Kidney epithelial cell (primary cell): ENCODE results near the gene MAGI1. TPM values are rescaled to one million over a fixed set of nuclear protein-coding genes. Genes with fewer than 3 reads are reported as not detected.

Experiments
- DNase-seq: peaks from one replicate; pipeline ENCODE4 v3.0.0-alpha.2; 2010; ENCODE audit warnings: low read depth
- H3K27me3 ChIP-seq: 2 replicates; pipeline ENCODE4 v1.6.0; 2011; ENCODE audit warnings: low read length; ENCODE audit not compliant: control insufficient read depth, insufficient read depth
- H3K36me3 ChIP-seq: 2 replicates; pipeline ENCODE4 v1.5.1; 2011; ENCODE audit warnings: low read length; ENCODE audit not compliant: control insufficient read depth, insufficient read depth
- H3K4me3 ChIP-seq: 2 replicates; pipeline ENCODE4 v1.5.1; 2011; ENCODE audit warnings: low read depth, mild to moderate bottlenecking, control low read depth, low read length
- total RNA-seq: library from RNA; depleted of rRNA; stranded (reverse); fragments of >200 nt; gene quantifications from 2 replicates; pipeline ENCODE4 v1.2.3, GENCODE V29; 2015
- TF ChIP-seq, protein P1 (sequence below): IDR thresholded peaks from 2 replicates; pipeline ENCODE4 v1.5.1; 2011; ENCODE audit warnings: mild to moderate bottlenecking, moderate library complexity, low read length, control low read depth, inconsistent platforms; ENCODE audit not compliant: insufficient read depth, poor library complexity, severe bottlenecking

The MAGI1 gene
- total RNA-seq, 1 donor from 2014 or later, result 15.8 TPM

DNA sequence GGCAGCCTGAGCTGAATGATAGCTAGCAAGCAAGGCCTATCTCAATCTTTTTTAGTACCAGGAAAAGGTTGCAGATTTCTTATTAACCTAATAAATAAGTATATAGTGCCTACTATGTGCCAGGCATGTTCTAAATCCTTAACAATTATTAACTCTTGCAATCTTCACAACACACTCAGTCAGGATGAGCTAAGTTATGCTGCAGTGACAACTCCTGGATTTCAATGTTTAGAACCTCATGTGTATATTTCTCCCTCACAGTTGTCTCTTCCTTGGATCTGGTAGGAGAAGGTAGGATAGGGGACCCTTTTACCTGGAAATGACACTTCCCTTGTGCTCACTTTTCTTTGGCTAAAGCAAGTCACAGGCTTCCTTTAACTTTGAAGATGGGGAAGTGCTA, 39.3 kb upstream of the MAGI1 start:
- Histone ChIP-seq H3K27me3 (no peaks in the 10 kb centered on the region), H3K4me3 (no peak overlapping the region), H3K36me3 (no peaks in the 10 kb centered on the region)
- TF ChIP-seq, protein P1, sequence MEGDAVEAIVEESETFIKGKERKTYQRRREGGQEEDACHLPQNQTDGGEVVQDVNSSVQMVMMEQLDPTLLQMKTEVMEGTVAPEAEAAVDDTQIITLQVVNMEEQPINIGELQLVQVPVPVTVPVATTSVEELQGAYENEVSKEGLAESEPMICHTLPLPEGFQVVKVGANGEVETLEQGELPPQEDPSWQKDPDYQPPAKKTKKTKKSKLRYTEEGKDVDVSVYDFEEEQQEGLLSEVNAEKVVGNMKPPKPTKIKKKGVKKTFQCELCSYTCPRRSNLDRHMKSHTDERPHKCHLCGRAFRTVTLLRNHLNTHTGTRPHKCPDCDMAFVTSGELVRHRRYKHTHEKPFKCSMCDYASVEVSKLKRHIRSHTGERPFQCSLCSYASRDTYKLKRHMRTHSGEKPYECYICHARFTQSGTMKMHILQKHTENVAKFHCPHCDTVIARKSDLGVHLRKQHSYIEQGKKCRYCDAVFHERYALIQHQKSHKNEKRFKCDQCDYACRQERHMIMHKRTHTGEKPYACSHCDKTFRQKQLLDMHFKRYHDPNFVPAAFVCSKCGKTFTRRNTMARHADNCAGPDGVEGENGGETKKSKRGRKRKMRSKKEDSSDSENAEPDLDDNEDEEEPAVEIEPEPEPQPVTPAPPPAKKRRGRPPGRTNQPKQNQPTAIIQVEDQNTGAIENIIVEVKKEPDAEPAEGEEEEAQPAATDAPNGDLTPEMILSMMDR, result no peak
- no peak for DNase-seq

DNA sequence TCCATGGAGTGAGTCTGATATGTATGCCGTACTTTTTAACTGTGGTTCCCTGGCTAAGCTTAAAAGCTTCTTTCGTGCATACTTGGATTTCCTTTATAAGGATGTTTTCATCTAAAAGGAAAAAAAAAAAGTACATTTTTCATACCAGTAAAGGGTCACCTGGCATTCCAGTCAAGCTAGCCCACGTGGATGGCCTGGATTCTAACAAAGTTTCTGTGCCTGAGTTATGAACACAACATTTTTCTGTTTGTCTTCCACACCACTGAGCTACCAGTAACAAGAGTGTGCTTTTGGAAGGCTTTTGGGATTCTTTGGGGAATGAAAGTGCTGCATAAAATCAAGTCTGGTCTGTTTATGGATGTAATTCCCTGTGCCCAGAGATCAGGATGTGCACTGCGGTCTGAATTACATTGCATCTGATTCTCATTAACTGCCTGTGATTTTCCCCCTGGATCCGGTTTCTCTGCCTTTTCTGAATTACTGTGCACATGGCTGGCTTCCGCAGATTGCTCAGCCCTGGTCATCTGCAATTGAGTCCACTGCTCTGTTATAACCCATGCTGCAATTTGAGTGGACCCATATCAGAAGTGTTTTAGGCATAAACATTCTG, 38.2 kb upstream of the MAGI1 start:
- TF ChIP-seq, protein P1, result no peak
- Histone ChIP-seq H3K27me3 (no peaks in the 10 kb centered on the region), H3K36me3 (no peaks in the 10 kb centered on the region), H3K4me3 (no peak overlapping the region)
- no peak for DNase-seq

DNA sequence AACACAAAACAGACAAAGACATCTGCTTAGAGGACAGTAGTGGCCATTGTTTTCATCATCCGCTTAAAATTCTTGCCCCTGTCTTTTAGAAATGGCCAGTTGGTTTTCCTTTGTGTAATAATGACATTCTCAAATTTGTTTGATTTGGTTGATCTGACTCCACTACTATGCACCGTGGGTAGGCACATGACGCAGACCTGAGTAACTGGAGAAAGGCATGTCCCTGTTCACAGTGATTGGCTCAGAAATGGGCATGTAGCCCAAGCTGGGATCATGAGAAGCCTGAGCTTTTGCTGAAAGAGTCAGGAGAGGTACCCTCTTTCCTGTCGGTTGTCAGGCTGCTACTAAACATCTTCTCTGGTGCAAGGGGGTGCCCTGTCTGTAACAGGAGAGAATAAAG, 36.6 kb upstream of the MAGI1 start:
- TF ChIP-seq, protein P1, result no peak
- H3K4me3 ChIP-seq, result no peak overlapping the region
- H3K36me3 ChIP-seq, result no peaks in the 10 kb centered on the region
- no peaks in the 10 kb centered on the region for H3K27me3 ChIP-seq
- DNase-seq, result no peak

DNA sequence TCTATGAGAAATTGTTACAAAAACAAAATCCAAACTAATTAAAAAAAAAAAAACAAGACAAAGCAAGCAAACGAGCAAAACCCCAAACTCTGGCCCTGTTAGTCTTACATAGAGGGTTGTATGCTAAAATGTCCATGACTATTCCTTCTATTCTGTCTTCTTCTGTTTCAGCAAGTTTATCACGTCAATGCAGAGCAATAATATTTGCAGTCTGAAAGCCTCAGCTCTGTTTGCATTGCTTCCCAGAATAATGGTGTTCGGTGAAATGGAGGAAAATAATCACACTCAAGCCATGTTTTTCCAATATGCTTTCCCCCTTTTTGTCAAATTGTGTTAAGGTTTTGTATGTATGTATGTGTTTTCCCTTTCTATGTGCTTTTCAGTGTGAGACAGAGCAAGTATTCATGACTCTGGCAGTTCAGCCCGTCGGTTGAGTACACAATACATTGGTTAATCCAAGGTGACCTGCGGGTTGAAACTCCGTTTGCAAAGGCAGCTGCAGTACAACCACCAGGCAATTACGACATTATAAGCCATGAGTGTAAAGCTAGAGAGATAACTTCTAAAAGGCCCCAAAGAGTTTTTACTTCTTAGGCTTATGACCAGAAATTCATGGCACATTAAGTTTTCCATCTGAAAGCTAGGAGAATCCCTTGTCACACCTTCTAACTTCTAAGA, 34.9 kb upstream of the MAGI1 start:
- Histone ChIP-seq H3K4me3 (no peak overlapping the region), H3K27me3 (no peaks in the 10 kb centered on the region), H3K36me3 (no peaks in the 10 kb centered on the region)
- no peak for DNase-seq
- TF ChIP-seq, protein P1, result no peak

DNA sequence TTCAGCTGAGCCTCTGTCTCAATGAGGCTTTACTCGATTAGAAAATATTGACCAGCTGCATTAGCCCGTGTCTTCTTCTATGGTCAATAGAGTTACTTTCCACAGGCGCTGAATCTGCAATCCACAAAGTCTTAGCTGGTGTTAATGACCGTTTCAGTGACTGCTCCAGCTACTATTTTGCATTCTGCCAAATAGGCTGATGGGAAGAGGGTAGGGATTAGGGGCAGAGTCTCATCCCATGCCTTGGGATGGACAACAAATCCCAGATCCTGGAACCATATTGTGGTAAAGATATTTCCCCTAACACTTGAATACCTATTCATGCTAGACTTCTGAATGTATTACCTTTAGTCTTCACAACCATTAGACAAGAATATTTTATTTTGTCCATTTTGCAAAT, 29.5 kb upstream of the MAGI1 start:
- H3K4me3 ChIP-seq, result no peak overlapping the region
- no peaks in the 10 kb centered on the region for H3K36me3 ChIP-seq
- H3K27me3 ChIP-seq, result no peaks in the 10 kb centered on the region
- no peak for DNase-seq
- TF ChIP-seq, protein P1, result no peak
